T-helper 2 cell (primary cell): ENCODE data around the gene VIM.
A peak's percentile ranks its signal among the peaks of the same experiment; 100 is the strongest.

Source experiments
- DNase-seq, 5 experiments: peaks; one replicate each; pipeline versions ENCODE4 v3.0.0 to v3.0.0-alpha.2; 2012 to 2022

Gene VIM

DNA sequence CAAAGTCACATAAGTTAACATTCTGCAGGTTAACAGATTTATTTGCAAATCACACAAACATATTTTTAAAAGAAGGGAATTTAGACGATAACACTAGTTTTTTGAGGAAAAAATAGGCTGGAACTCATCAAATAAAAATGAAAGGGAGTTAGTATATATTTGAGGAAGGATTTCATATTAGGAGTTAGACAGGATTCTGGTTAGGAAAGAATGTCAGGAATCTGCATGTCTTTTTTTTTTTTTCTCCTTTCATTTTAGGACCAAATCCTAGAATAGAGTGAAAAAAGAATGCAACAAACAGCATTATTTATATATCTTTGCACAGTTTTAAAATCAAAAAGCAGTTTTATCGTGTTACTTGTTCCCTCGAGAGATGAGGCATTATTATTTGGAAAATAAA, 17.7 kb upstream of the VIM start:
- DNase-seq = no peak

DNA sequence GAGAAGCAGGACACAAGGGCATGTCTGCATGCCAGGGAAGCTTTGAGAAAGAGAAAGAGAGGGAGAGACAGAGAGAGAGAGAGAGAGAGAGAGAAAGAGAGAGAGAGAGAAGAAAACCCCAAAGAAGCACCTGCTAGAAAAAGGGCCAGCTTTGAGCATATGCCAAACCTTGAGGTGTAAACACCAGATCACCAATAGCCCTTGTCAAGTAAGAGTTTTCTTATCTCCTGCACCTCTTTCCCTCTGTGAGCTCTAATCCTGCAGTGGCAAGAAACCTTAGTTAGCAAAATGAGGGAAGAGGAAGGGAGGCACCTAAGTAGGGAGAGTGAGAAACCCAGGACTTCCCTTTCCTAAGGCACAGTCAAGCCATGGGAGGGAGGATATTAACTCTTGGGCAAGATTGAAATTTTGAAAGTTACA, 15.2 kb upstream of the VIM start:
- DNase-seq = no peak

GRCh38 chr10:17213646-17214349, 14.2 kb upstream of the VIM start:
- no peak for DNase-seq

- DNase-seq = no peak
Measured at GRCh38 chr10:17214526-17214925, 13.5 kb upstream of the VIM start.

- DNase-seq = no peak
Measured at GRCh38 chr10:17214971-17215781, 12.9 kb upstream of the VIM start.

GRCh38 chr10:17215782-17216122, 12.3 kb upstream of the VIM start:
- DNase-seq = no peak

- peak in 2 of 5 experiments; percentile 46 to 93 for DNase-seq
Measured at GRCh38 chr10:17216217-17216900, 11.7 kb upstream of the VIM start.

- no peak for DNase-seq
Measured at GRCh38 chr10:17216901-17217395, 11.1 kb upstream of the VIM start.

DNA sequence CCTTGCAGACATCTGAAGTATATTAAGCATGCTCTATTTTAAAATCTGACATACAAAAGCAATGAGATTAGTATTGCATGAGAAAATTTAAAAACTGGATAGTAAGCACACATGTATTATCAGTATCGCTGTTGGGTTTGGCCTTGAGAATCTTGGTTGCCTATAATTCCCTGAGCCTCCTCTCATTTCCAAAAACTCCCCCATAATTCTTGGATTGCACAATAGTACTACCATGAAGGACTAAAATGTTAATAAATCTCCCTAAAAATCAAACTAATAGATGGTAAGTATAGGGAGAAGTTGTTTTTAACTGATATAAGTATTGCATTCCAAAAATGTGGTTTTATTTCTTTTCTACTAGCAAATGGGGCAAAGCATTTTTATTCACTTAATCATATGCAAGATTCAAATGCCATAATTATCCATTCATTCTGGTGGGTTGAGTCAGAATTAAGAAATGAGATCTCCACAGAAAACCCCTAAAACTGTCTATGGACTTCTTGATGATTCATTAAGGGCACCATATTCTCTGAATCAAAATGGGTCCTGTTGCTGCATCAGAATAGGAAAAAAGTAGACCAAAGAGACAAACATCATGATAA, 10.3 kb upstream of the VIM start:
- DNase-seq = no peak

- no peak for DNase-seq
Measured at GRCh38 chr10:17219024-17219423, 9.0 kb upstream of the VIM start.

DNA sequence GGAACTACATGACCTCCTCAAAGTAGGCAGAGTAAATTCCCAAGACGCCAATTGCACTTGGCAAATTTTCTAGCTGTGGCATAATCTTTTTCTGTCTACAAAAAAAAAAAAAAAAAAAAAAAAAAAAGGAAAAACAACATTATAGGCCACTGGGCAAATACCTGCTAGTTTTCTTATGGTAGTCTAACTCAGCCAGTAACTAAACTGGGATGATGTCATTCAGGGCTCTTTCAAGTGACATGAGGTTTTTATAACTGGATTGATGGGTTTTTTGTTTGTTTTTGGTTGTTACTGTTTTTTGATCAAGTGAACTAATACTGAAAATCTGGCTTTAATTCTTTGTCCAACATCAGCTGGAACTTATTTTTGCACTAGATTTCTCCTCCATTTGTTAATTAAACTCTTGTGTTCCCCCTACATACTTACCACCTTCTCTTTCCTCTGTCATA, 7.4 kb upstream of the VIM start:
- DNase-seq = no peak

- no peak for DNase-seq
Measured at GRCh38 chr10:17222329-17222728, 5.7 kb upstream of the VIM start.

DNA sequence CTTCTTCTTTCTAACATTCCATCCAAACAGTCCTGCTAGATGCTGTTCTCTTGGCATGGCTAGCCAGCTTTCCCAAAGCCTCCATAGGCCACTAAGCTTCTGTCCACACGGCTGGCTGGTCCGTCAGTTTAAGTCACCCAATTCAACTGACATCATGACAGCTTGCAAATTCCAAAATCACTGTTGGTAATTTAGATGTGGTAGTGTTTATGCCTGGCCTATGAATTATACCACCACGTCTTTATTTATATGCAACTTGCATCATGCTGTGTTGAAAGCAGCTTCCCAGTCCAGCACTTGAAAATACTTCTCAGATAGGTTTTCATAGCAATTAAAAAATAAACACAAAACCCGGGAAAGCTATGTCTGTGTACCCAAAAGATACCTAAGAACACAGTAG, 2.2 kb upstream of the VIM start:
- DNase-seq = no peak

- no peak for DNase-seq
Measured at GRCh38 chr10:17226891-17227303, 1.1 kb upstream of the VIM start.

GRCh38 chr10:17227367-17228090, 512 bp upstream of the VIM start:
- peak in 2 of 5 experiments; percentile 43 to 86 for DNase-seq

DNA sequence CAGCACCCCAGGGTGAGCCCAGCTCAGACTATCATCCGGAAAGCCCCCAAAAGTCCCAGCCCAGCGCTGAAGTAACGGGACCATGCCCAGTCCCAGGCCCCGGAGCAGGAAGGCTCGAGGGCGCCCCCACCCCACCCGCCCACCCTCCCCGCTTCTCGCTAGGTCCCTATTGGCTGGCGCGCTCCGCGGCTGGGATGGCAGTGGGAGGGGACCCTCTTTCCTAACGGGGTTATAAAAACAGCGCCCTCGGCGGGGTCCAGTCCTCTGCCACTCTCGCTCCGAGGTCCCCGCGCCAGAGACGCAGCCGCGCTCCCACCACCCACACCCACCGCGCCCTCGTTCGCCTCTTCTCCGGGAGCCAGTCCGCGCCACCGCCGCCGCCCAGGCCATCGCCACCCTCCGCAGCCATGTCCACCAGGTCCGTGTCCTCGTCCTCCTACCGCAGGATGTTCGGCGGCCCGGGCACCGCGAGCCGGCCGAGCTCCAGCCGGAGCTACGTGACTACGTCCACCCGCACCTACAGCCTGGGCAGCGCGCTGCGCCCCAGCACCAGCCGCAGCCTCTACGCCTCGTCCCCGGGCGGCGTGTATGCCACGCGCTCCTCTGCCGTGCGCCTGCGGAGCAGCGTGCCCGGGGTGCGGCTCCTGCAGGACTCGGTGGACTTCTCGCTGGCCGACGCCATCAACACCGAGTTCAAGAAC, 1.1 kb downstream of the VIM start:
- peak; percentile 45 to 89 (median 73) for DNase-seq

GRCh38 chr10:17229717-17229966, 1.6 kb downstream of the VIM start:
- no peak for DNase-seq

DNA sequence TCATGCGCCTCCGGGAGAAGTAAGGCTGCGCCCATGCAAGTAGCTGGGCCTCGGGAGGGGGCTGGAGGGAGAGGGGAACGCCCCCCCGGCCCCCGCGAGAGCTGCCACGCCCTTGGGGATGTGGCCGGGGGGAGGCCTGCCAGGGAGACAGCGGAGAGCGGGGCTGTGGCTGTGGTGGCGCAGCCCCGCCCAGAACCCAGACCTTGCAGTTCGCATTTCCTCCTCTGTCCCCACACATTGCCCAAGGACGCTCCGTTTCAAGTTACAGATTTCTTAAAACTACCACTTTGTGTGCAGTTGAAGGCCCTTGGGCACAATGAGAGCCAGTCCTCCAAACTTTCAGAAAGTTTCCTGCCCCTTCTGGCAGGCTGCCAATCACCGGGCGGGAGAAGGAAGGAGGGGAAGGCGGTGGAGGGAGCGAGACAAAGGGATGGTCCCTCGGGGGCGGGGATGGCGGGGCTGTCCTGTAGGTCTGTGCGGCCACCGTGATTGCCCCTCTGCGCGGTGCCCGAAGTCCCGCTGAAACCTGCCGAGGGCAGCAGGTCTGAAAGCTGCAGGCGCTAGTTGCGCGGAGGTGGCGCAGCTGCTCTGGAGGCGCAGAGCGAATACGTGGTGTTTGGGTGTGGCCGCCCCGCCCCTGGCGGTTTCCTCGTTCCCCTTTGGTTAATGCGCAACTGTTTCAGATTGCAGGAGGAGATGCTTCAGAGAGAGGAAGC, 2.1 kb downstream of the VIM start:
- peak; percentile 67 to 96 (median 85) for DNase-seq

- DNase-seq = no peak
Measured at GRCh38 chr10:17231788-17232187, 3.7 kb downstream of the VIM start.

DNA sequence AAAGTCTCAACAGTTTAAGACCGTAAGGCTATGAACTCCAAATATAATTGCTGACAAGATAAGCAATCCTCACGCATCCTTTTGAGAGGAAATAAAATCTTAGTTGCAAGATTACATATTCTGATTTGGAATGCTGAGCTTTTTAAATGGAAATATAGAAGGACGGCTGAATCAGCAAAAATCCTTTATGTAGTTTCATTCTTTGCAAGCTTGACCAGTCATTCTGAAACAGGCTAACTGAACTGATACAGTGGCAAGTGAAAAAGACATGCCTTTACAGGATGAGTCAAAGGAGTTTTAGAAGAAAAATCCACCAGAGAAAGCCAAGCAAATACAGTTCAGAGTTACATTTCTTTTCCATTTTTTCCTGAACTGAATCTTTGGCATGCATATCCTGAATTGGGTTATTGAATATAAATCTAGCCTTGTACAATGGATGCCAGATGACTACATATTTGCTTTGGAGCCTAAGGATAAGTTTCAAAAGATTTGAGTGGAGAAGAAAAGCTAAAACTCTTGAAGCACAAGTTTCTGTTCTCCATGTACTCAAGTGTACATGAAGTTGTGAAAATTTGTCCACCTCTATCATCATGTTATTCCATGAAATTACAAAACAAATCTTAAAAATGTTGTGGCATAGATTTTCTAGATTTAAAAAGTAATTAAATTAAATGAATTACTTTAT, 4.4 kb downstream of the VIM start:
- peak in 1 of 5 experiments; percentile 86 for DNase-seq
